Measurements from ENCODE around the gene CLDN14.

GRCh38 chr21:36506482-36506881, 26.6 kb upstream of the CLDN14 start:
- TF ChIP-seq CTCF (IDR thresholded peaks at IDR 0.05) (no peak), POLR2AphosphoS5 (IDR thresholded peaks at IDR 0.05) (no peak), POLR2A (IDR thresholded peaks at IDR 0.05) (no peak)

Measured in prostate gland (tissue), 2 donors.